GM12878 (cell line): ENCODE measurements around the gene LRP10. TPM values are rescaled to one million over a fixed set of nuclear protein-coding genes. Genes with fewer than 3 reads are reported as not detected.
A peak's percentile ranks its signal among the peaks of the same experiment; 100 is the strongest.

Experiments
- ATAC-seq: fragments of 200-7000 bp; cut with Tn5 transposase; 3 replicates; pipeline ENCODE4 v1.9.1; 2020; ENCODE audit warnings: mild to moderate bottlenecking, moderate library complexity
- BruUV-seq: library from RNA; stranded (reverse); fragments of 400-500 nt; replicated peaks from 2 replicates; lab custom pipeline; 2021; lab: Mats Ljungman, UMichigan
- CTCF ChIA-PET: fragments of 300-600 bp; sonication (Branson Sonifier 250); formaldehyde crosslinking; extraction: SDS; loops from one replicate; lab custom pipeline; 2021; ENCODE audit warnings: inconsistent platforms; lab: Yijun Ruan, JAX
- POLR2A ChIA-PET: fragments of 350-600 bp; formaldehyde crosslinking; extraction: SDS; loops from one replicate; lab custom pipeline; 2021; ENCODE audit warnings: inconsistent platforms; lab: Charles Lee
- RAD21 ChIA-PET: fragments of 300-600 bp; sonication (Branson Sonifier 250); formaldehyde crosslinking; loops from one replicate; lab custom pipeline; 2023; ENCODE audit warnings: antibody characterized with exemption; ENCODE audit not compliant: unreplicated experiment; lab: Charles Lee
- SMC1A ChIA-PET: fragments of 300-600 bp; sonication (Branson Sonifier 250); formaldehyde crosslinking; loops from one replicate; lab custom pipeline; 2023; ENCODE audit not compliant: unreplicated experiment, uncharacterized antibody; lab: Charles Lee
- DNase-seq: peaks from one replicate; pipeline ENCODE4 v3.0.0-alpha.2; 2011; ENCODE audit warnings: low read depth, low spot score
- FAIRE-seq: peaks from 3 replicates; lab custom pipeline; 2011; peaks lifted over from hg19 to GRCh38; lab: Jason Lieb, UNC
- H2AFZ ChIP-seq: 2 replicates; pipeline ENCODE4 v1.6.0; 2011; ENCODE audit warnings: low read depth, low read length, control low read depth; ENCODE audit not compliant: control insufficient read depth
- H3K27ac ChIP-seq: 2 replicates; pipeline ENCODE4 v1.5.1; 2011; ENCODE audit warnings: control low read depth; ENCODE audit not compliant: control insufficient read depth, insufficient read depth
- H3K27me3 ChIP-seq, 2 experiments: replicated peaks in 1 of 2; 2 replicates each; pipeline versions ENCODE4 v1.6.0 to v1.6.1; 2011; ENCODE audit warnings: low read length in 1 of 2; ENCODE audit not compliant: control insufficient read depth in 2 of 2, insufficient read depth in 2 of 2
- H3K36me3 ChIP-seq, 2 experiments: 2 replicates each; pipeline ENCODE4 v1.5.1; 2011; ENCODE audit warnings: low read length in 1 of 2; ENCODE audit not compliant: control insufficient read depth in 2 of 2, insufficient read depth in 2 of 2
- H3K4me1 ChIP-seq: 2 replicates; pipeline ENCODE4 v1.6.1; 2011; ENCODE audit warnings: mild to moderate bottlenecking, low read length, moderate library complexity, mixed read lengths; ENCODE audit not compliant: control insufficient read depth, insufficient read depth
- H3K4me2 ChIP-seq: 2 replicates; pipeline ENCODE4 v1.6.0; 2011; ENCODE audit warnings: control low read depth; ENCODE audit not compliant: control insufficient read depth, insufficient read depth
- H3K4me3 ChIP-seq: fragments of 200-600 bp; sonication (generic); 2 replicates; pipeline ENCODE4 v1.5.1; 2016
- H3K79me2 ChIP-seq: 2 replicates; pipeline ENCODE4 v1.6.0; 2011; ENCODE audit warnings: low read length; ENCODE audit not compliant: control insufficient read depth, insufficient read depth
- H3K9ac ChIP-seq: 2 replicates; pipeline ENCODE4 v1.8.0; 2011; ENCODE audit warnings: low read length, control low read depth, mixed read lengths; ENCODE audit not compliant: control insufficient read depth, insufficient read depth
- H3K9me3 ChIP-seq: replicated peaks from 3 replicates; pipeline ENCODE4 v1.5.1; 2011; ENCODE audit warnings: mild to moderate bottlenecking, low read length; ENCODE audit not compliant: control insufficient read depth, insufficient read depth
- H4K20me1 ChIP-seq: 2 replicates; pipeline ENCODE4 v1.6.0; 2011; ENCODE audit not compliant: control insufficient read depth, insufficient read depth
- ATF3 ChIP-seq: IDR thresholded peaks from 2 replicates; pipeline ENCODE4 v1.6.1; 2011; ENCODE audit warnings: low read depth, mild to moderate bottlenecking, low read length, moderate library complexity, borderline replicate concordance; ENCODE audit errors: extremely low read depth
- CEBPZ ChIP-seq: fragments of 150-350 bp; IDR thresholded peaks from 2 replicates; pipeline ENCODE4 v1.6.1; 2016; ENCODE audit warnings: low read depth, low read length
- CHD2 ChIP-seq: IDR thresholded peaks from 2 replicates; pipeline ENCODE4 v1.6.1; 2011; ENCODE audit warnings: low read depth, low read length, improper control_type of control experiment, borderline replicate concordance
- E4F1 ChIP-seq: fragments of 450-650 bp; IDR thresholded peaks from 2 replicates; pipeline ENCODE4 v1.6.1; 2018; ENCODE audit warnings: borderline replicate concordance, mild to moderate bottlenecking; ENCODE audit not compliant: partially characterized antibody
- GABPA ChIP-seq: IDR thresholded peaks from 2 replicates; pipeline ENCODE4 v1.6.1; 2014; ENCODE audit warnings: antibody characterized with exemption, low read depth, mild to moderate bottlenecking, inconsistent platforms
- IKZF1 ChIP-seq: fragments of 450-650 bp; conservative IDR thresholded peaks from 2 replicates; pipeline ENCODE4 v1.6.1; 2017; ENCODE audit warnings: antibody characterized with exemption, mild to moderate bottlenecking
- IRF4 ChIP-seq: IDR thresholded peaks from 2 replicates; pipeline ENCODE4 v1.6.1; 2011; ENCODE audit warnings: low read depth, low read length
- MLLT1 ChIP-seq: fragments of 450-650 bp; IDR thresholded peaks from 2 replicates; pipeline ENCODE4 v1.6.1; 2016; ENCODE audit warnings: mild to moderate bottlenecking
- MTA3 ChIP-seq: IDR thresholded peaks from 2 replicates; pipeline ENCODE4 v1.6.1; 2012; ENCODE audit warnings: low read length, inconsistent platforms, borderline replicate concordance
- NR2C1 ChIP-seq: fragments of 450-650 bp; IDR thresholded peaks from 2 replicates; pipeline ENCODE4 v1.6.1; 2017; ENCODE audit warnings: antibody characterized with exemption, mild to moderate bottlenecking, moderate library complexity
- PAX5 ChIP-seq: IDR thresholded peaks from 2 replicates; pipeline ENCODE4 v1.6.1; 2011; ENCODE audit warnings: low read depth, low read length, borderline replicate concordance
- RB1 ChIP-seq: fragments of 450-650 bp; formaldehyde crosslinking; IDR thresholded peaks from 2 replicates; pipeline ENCODE4 v1.6.1; 2017; ENCODE audit warnings: mild to moderate bottlenecking, borderline replicate concordance
- SIN3A ChIP-seq: IDR thresholded peaks from 2 replicates; pipeline ENCODE4 v1.6.1; 2012; ENCODE audit warnings: low read depth, low read length, improper control_type of control experiment
- SMAD5 ChIP-seq: IDR thresholded peaks from 2 replicates; pipeline ENCODE4 v1.6.1; 2016; ENCODE audit warnings: antibody characterized with exemption, low read depth
- YBX1 ChIP-seq: fragments of 450-650 bp; IDR thresholded peaks from 2 replicates; pipeline ENCODE4 v1.6.1; 2016; ENCODE audit warnings: antibody characterized with exemption
- WGBS: methylation state at CpG from one replicate; pipeline ENCODE4 v1.1.6; 2016; ENCODE audit warnings: low lambda C conversion rate; ENCODE audit not compliant: insufficient replicate concordance, insufficient coverage; ENCODE audit errors: missing lambda C conversion rate; 5-methylcytosine and 5-hydroxymethylcytosine counted together
- in situ Hi-C: fragments of 300-500 bp; cut with MboI; formaldehyde crosslinking; loops from 9 replicates; pipeline ENCODE4 v1.14.3; 2018; ENCODE audit warnings: mixed read lengths
- intact Hi-C: fragments of 100-400 bp; cut with micrococcal nuclease; formaldehyde crosslinking; loops from one replicate; pipeline ENCODE4 v1.14.2; 2022; ENCODE audit not compliant: unreplicated experiment
- polyA plus RNA-seq, 11 experiments: library from polyadenylated mRNA; depleted of rRNA in 4 of 11; unstranded in 6 of 11; stranded (reverse) in 5 of 11; fragments of >200 nt; fragmentation: Nextera tagmentation in 4 of 11; fragmentation: Illumina TruSeq in 1 of 11; extraction: Ambion mirVana in 4 of 11; extraction: Trizol in 1 of 11; gene quantifications; 1 replicate in 1 of 11; 2 replicates in 10 of 11; pipeline versions ENCODE4 v1.2.1 to v1.2.3, GENCODE V29; 2011 to 2016; ENCODE audit warnings: inconsistent platforms in 2 of 11, missing spikeins in 2 of 11, low read depth in 1 of 11
- total RNA-seq, 4 experiments: library from RNA; depleted of rRNA in 3 of 4; stranded (reverse); fragments of >200 nt in 3 of 4; fragmentation: Illumina TruSeq in 1 of 4; extraction: Trizol in 1 of 4; gene quantifications; 2 replicates each; pipeline versions ENCODE4 v1.2.1 to v1.2.3, GENCODE V29; 2013 to 2021

The LRP10 gene
- total and polyA plus RNA-seq, 10 of the 15 experiments (the other 5 are each of a cell fraction or from before 2014, with no cell fraction given): 3.0 to 56.9 (median 20.9) TPM

GRCh38 chr14:22829661-22830442 is 41.7 kb upstream of the LRP10 start, which contains the start of gene MRPL52:
Gene MRPL52 (plus strand): TSS chr14:22829887. CDS start chr14:22829913, 26 bp downstream.
- Histone ChIP-seq H3K9me3 (no peaks in the 10 kb centered on the region), H4K20me1 (no peaks in the 10 kb centered on the region), H3K9ac (peak within 1 kb of the TSS; percentile 78), H3K27me3 (no peaks in the 10 kb centered on the region), H2AFZ (peak within 1 kb of the TSS; percentile 97), H3K4me3 (peak within 1 kb of the TSS; percentile 98), H3K79me2 (peaks cover 13% of the 10 kb centered on the region), H3K4me1 (peaks cover 12% of the 10 kb centered on the region), H3K27ac (peak within 1 kb of the TSS; percentile 41), H3K36me3 (peaks cover 0 to 8% of the 10 kb centered on the region in 2 experiments; a peak in 2 of 4 replicates), H3K4me2 (peak within 1 kb of the TSS; percentile 75)
- under 1% methylated on average over 41 of the region's 41 CpGs for WGBS
- DNase-seq: no peak
- peak; percentile 91 for FAIRE-seq
- no TSS peak for BruUV-seq
- intact Hi-C loops (no loop called here), in situ Hi-C loops (no loop called here)
- SMC1A ChIA-PET: interaction anchor here (0.6 to 4.1 kb wide), 16 partner anchors 9 to 170 kb away, joined by 3 to 20 read pairs (median 4); no protein-coding TSS in a partner anchor
- ATAC-seq: peak; percentile 95
- RAD21 ChIA-PET: interaction anchor here (0.9 to 2.5 kb wide), 12 partner anchors 9 to 259 kb away, joined by 3 to 7 read pairs (median 4); no protein-coding TSS in a partner anchor
- CTCF ChIA-PET: interaction anchor here (0.6 to 6.4 kb wide), 16 partner anchors 10 to 259 kb away, joined by 3 to 55 read pairs (median 3); partner anchors contain the start of genes HAUS4, LRP10 and OXA1L
- POLR2A ChIA-PET: interaction anchor here (0.6 to 1.6 kb wide), 8 partner anchors 8 to 181 kb away, joined by 3 to 5 read pairs (median 4); partner anchors contain the start of gene OXA1L
- TF ChIP-seq GABPA: peak; percentile 84
- 0 out of 2 replicates have a peak, but pooled peaks have one; percentile 63 for TF ChIP-seq RB1
- TF ChIP-seq YBX1: no peak
- peak; percentile 48; the same call in 1 of the 2 replicates for TF ChIP-seq SMAD5
- TF ChIP-seq PAX5: no peak
- TF ChIP-seq CHD2: peak; percentile 91
- TF ChIP-seq IKZF1: peak; percentile 60
- TF ChIP-seq MLLT1: 0 out of 2 replicates have a peak, but pooled peaks have one; percentile 88
- peak; percentile 81 for TF ChIP-seq E4F1
- TF ChIP-seq SIN3A: peak; percentile 68; the same call in 1 of the 2 replicates
- no peak for TF ChIP-seq CEBPZ
- no peak for TF ChIP-seq IRF4
- no peak for TF ChIP-seq MTA3
- peak; percentile 83 for TF ChIP-seq NR2C1
- TF ChIP-seq ATF3: no peak
